AG04450 (cell line): Measurements from ENCODE around the gene TRIM33. TPM values are rescaled to one million over a fixed set of nuclear protein-coding genes. Genes with fewer than 3 reads are reported as not detected.

ENCODE experiments used
- CTCF ChIA-PET: fragments of 300-600, 350-600 bp; formaldehyde crosslinking; extraction: SDS; loops from one replicate; lab custom pipeline; 2022; ENCODE audit warnings: antibody characterized with exemption, inconsistent platforms; lab: Charles Lee
- POLR2A ChIA-PET: fragments of 350-600 bp; formaldehyde crosslinking; extraction: SDS; loops from one replicate; lab custom pipeline; 2021; ENCODE audit warnings: antibody characterized with exemption, inconsistent platforms; lab: Yijun Ruan, JAX
- DNase-seq: peaks from one replicate; pipeline ENCODE4 v3.0.0-alpha.2; 2011; ENCODE audit warnings: low read depth, low spot score
- H3K27ac ChIP-seq: one replicate; pipeline ENCODE4 v1.5.1; 2012; ENCODE audit warnings: low read depth, low read length, control low read depth
- H3K27me3 ChIP-seq: one replicate; pipeline ENCODE4 v1.6.0; 2012; ENCODE audit warnings: low read length; ENCODE audit not compliant: control insufficient read depth, insufficient read depth
- H3K4me3 ChIP-seq: 2 replicates; pipeline ENCODE4 v1.5.1; 2011; ENCODE audit warnings: mild to moderate bottlenecking, low read depth, low read length, control low read depth
- H3K9me3 ChIP-seq: 2 replicates; pipeline ENCODE4 v1.5.1; 2012; ENCODE audit warnings: low read length; ENCODE audit not compliant: control insufficient read depth, insufficient read depth
- polyA plus RNA-seq: library from polyadenylated mRNA; depleted of rRNA; stranded (reverse); fragments of >200 nt; gene quantifications from 2 replicates; pipeline ENCODE4 v1.2.3, GENCODE V29; 2011
- TF ChIP-seq, protein P1 (sequence below): IDR thresholded peaks from 2 replicates; pipeline ENCODE4 v1.5.1; 2011; ENCODE audit warnings: low read depth, low read length, control low read depth, inconsistent platforms

Gene TRIM33
- polyA plus RNA-seq, 1 experiment: 21.1 TPM

DNA sequence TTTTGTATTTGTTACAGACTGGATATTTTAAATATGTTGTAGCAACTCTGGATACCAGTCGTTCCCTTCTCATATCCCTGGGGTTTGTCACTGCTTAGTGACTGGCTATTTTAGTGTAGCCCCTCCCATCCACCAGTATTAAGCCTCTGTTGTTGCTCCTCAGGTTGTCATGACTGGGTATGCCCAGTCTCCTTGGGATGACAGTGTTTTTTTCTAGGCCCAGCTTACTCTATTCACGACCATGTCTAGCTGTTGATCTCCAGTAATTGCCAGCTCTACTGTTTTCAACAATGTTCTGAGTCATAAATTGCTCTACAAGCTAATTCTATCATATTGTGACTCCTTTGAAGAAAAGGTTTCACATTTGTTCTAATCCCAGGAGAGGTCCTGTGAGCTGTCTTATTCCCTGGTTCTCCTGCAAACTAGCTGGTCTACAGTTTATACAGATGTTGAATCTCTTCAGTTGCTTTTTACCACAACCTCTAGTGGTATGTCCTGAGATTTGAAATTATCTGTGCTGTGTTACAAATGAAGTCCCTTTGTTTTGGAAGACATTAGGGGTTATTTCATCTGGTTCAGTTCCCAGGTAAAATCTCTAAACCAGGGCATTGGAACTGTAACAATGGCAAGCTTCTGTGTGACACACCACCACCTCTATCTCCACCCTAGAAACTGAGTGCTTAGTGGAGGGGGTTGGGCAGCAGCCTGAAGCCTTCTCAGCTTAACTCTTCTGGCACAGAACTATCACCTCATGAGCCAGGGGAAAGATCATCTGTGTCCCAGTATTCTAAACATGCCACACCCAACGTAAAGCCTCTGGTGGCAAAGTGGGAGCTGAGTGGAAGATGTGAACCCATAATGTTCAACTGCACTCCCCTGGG lies 124.6 kb downstream of the TRIM33 start:
- Histone ChIP-seq H3K27me3 (no peaks in the 10 kb centered on the region), H3K4me3 (no peak overlapping the region), H3K27ac (no peak overlapping the region), H3K9me3 (peaks cover 4% of the 10 kb centered on the region; the same call in 1 of the 2 replicates)
- TF ChIP-seq, protein P1, sequence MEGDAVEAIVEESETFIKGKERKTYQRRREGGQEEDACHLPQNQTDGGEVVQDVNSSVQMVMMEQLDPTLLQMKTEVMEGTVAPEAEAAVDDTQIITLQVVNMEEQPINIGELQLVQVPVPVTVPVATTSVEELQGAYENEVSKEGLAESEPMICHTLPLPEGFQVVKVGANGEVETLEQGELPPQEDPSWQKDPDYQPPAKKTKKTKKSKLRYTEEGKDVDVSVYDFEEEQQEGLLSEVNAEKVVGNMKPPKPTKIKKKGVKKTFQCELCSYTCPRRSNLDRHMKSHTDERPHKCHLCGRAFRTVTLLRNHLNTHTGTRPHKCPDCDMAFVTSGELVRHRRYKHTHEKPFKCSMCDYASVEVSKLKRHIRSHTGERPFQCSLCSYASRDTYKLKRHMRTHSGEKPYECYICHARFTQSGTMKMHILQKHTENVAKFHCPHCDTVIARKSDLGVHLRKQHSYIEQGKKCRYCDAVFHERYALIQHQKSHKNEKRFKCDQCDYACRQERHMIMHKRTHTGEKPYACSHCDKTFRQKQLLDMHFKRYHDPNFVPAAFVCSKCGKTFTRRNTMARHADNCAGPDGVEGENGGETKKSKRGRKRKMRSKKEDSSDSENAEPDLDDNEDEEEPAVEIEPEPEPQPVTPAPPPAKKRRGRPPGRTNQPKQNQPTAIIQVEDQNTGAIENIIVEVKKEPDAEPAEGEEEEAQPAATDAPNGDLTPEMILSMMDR: no peak
- ChIA-PET CTCF (interaction anchor here (1.1 to 1.6 kb wide), 2 partner anchors 39 to 41 kb away, joined by 4 to 5 read pairs; no protein-coding TSS in a partner anchor), POLR2A (no interaction called here)
- no peak for DNase-seq

DNA sequence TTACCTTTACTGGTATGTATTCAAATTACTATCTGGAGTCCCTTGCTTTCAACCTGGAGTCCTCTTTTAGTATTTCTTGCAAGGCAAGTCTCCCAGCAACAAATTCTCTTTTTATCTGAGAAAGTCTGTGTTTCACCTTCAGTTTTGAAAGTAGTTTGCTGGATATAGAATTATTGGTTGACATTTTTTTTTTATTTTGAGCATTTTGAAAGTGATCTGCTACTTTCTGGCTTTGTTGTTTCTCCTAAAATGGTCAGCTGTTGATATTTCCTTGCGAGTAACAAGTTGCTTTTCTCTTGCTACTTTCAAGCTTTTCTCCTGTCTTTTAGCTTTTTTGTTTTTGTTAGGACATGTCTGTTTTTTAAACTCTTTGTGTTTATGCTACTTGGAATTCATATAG lies 126.1 kb downstream of the TRIM33 start:
- Histone ChIP-seq H3K27ac (no peak overlapping the region), H3K27me3 (no peaks in the 10 kb centered on the region), H3K4me3 (no peak overlapping the region), H3K9me3 (peaks cover 4% of the 10 kb centered on the region; the same call in 1 of the 2 replicates)
- TF ChIP-seq, protein P1: no peak
- no peak for DNase-seq
- CTCF ChIA-PET: interaction anchor here (1.2 kb wide), 1 partner anchor 38 kb away, joined by 5 read pairs; no protein-coding TSS in a partner anchor
- POLR2A ChIA-PET: no interaction called here

DNA sequence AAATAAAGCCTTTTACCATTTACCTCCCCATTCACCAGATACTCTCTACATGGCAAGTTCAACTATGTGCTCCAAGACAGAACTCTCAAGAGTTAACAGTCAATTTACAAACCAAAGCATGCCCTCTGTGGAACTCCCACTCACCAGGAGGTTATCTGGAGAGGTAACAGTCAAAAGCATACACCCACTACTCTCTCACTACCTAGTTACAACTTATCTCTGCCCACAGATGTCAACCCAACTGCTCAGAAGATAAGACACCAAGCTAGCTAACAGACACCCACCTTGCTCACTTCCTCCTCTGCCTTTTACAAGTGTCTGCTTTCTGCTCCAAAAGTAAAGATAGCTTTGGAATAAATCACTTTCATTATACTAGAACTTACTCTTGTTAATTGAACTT lies 131.0 kb downstream of the TRIM33 start:
- Histone ChIP-seq H3K9me3 (peaks cover 4% of the 10 kb centered on the region; the same call in 1 of the 2 replicates), H3K27ac (no peak overlapping the region), H3K4me3 (no peak overlapping the region), H3K27me3 (no peaks in the 10 kb centered on the region)
- TF ChIP-seq, protein P1: no peak
- ChIA-PET CTCF (interaction anchor here (0.8 kb wide), 1 partner anchor 10 kb away, joined by 5 read pairs; no protein-coding TSS in a partner anchor), POLR2A (interaction anchor here (0.7 kb wide), 1 partner anchor 1261 kb away, joined by 10 read pairs; no protein-coding TSS in a partner anchor)
- DNase-seq: no peak

DNA sequence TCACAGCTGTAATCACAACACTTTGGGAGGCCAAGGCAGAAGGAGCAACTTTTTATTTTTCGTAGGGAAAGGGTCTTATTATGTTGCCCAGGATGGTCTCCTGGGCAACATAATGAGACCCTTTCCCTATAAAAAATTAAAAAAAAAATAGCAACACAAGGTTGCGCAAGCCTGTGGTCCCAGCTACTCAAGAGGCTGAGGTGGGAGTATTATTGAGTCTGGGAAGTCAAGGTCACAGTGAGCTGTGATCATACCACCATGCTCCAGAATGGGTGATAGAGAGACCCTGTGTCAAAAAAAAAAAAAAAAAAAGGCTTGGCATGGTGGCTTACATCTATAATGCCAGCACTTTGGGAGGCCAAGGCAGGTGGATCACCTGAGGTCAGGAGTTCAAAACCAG lies 131.6 kb downstream of the TRIM33 start:
- no peak for DNase-seq
- ChIA-PET CTCF (no interaction called here), POLR2A (interaction anchor here (0.7 kb wide), 1 partner anchor 1262 kb away, joined by 10 read pairs; no protein-coding TSS in a partner anchor)
- H3K27me3 ChIP-seq: no peaks in the 10 kb centered on the region
- no peak overlapping the region for H3K4me3 ChIP-seq
- H3K9me3 ChIP-seq: peaks cover 4% of the 10 kb centered on the region; the same call in 1 of the 2 replicates
- TF ChIP-seq, protein P1: no peak
- H3K27ac ChIP-seq: no peak overlapping the region

DNA sequence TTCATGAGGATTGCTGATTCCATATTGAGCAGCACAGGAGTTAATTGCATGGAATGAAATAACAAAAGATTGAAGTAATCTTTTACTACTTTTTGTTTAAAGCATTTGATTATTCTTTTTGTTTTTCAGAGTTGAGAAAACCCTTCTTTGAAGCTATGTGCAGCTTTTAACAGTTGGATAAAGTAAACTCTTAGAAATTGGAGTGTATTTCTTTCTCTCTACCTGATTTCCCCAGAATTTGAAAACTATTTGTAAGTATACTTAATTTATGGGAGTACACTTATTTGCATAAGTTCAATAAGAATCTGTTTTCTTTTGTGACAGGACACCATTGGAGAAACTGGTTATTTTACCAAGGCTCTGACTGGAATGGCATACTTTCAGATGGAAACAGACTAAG lies 133.6 kb downstream of the TRIM33 start:
- H3K27me3 ChIP-seq: no peaks in the 10 kb centered on the region

More for the DNA sequence above, 133.6 kb downstream of the TRIM33 start:
- CTCF ChIA-PET: no interaction called here
- no peak overlapping the region for H3K27ac ChIP-seq
- no peak for DNase-seq
- H3K9me3 ChIP-seq: peaks cover 3% of the 10 kb centered on the region; the same call in 1 of the 2 replicates
- POLR2A ChIA-PET: no interaction called here
- TF ChIP-seq, protein P1: no peak
- H3K4me3 ChIP-seq: no peak overlapping the region
